COLO829 (cell line): ENCODE data around the gene FOXJ3.

Experiments
- DNase-seq: peaks from one replicate; pipeline ENCODE4 v3.0.0; 2012; ENCODE audit warnings: low spot score

Gene FOXJ3

DNA sequence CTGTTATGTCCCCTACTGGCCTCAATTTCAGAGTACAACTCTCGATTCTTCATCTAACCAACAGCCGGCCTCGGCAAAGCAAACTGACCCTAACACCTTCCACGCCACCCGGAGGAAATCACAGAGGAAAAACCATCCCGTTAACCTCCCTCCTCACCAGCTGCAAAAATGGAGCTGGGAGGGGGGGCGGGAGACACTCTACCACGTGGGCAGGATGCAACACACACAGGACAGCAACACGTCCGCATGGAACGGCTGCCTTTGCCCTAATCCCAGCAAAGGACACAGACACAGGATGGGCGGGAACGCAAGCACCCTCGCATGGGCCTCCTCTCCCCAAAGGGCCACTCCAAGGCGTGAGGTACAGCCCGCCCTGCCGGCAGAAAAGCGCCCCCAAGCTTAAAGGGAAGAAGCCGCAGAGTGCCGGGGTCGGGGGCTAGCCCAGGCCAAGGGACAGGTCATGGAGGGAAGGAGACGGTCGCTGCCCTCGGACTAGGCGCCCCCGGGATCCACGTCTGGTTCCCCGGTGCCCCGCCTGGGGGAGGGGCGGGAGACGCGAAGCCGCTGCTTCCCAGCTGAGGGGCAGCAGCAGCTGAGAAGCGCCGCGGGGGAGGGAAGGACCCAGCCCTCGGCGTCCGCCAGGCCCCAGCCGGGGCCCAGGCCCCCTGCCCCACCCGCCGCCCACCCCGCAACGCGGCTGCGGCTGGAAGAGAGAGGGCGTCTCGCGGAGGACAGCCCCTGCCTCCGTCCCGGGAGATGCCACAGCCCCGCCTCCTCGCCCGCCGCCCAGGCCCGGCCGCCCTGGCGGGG is 590 bp downstream of the FOXJ3 start:
- DNase-seq = peak; percentile 44

DNA sequence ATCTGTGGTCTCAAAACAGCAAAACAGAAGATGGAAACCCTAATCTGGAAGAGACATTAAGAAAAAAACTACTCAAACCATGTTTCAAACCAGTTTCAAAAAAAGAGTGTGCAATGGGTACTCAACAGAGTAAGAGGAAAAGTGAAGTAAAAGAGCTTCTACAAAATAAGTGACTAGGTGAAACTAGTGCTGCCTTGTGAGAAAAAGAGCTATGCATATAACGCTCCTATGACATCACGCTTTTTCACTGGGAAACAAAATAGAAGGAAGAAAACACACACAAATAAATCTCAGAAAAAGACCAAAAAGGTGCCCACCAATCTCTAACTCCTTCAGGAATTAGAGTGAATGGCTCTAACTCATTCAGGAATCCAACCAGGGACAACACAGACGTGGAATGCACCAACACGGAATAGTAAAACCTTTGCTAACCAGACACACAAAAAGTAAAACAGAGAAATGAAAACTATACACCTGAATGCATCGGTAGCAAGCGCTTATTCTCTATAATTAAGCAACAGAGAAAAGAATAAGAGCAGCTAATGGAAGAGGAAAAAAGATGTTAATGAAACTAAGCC is 1.3 kb downstream of the FOXJ3 start:
- DNase-seq = no peak

DNA sequence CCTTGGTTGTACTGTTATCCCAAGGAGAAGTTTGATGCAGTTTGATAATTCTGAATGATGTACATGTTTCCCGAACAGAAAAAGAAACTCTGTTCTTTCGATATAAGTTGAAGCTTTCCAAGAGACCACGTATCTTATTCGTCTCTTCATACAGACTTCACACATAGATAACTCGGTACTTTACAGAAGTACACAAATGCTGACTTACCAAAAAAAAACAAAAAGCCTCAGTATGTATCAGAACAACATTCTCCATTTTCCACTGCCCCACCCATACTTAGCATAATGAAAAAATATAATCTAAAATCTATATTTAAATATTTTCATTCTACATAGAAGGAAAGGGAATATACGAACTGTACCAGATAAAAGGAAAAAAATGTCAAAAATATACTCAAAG is 2.2 kb downstream of the FOXJ3 start:
- DNase-seq = no peak

DNA sequence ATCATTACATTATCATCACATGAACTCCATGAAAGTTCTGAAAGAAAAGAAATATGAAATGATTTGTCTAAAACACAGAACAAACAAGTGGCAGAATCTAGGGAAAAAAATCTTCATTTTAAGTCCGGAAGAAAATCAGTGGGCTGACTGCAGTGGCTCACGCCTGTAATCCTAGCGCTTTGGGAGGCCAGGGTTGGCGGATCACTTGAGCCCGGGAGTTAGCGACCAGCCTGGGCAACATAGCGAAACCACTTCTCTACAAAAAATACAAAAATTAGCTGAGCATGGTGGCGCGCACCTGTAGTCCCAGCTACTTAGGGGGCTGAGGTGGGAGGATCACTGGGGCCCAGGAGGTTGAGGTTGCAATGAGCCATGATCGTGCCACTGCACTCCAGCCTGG is 4.8 kb downstream of the FOXJ3 start:
- no peak for DNase-seq

DNA sequence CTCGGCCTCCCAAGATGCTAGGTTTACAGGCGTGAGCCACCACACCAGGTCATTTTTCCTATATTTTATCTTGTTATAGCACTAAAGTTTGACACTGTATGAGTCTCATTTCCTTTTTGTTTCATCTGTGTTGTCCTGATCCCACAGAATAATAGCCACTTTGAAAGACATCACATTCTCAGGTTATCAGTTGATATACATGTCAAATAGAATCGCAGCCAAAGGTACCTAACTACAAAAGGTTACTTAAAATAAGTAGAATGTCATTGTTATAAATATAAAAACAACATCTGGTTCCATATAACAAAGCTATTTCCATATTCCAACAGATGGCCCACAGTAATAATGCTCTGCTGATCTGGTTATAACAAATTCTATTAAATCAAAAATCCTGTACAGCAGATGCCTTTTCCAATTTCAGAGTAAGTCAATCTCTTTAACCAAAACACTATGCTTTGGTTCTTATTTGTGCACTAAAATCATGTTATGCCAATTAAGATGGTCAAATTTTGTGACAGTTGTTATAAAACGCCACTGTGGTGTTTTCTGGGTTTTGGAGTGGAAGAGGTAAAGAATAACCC is 6.0 kb downstream of the FOXJ3 start:
- no peak for DNase-seq

DNA sequence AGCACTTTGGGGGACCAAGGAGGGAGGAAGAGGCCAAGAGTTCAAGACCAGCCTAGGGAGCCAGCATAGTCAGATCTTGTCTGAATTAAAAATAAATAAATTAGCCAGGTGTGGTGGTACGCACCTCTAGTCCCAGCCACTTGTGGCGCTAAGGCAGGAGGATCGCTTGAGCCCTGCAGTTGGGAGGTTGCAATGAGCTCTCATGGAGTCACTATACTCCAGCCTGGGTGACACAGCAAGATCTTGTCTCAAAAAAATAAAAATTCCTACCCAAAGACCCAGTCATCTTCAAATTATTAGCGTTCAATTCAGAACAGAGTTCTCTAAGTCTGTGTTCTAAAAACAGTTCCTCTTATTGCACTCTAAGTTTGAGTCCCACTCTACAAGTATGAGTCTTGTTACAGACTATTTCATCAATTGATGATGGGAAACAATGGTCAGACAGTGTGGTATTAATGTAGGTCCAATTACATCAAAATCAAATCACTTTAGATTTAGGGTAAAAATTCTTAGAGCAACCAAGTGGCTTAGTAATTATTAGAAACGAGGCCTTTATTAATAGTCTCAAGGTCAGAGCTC is 6.9 kb downstream of the FOXJ3 start:
- no peak for DNase-seq

DNA sequence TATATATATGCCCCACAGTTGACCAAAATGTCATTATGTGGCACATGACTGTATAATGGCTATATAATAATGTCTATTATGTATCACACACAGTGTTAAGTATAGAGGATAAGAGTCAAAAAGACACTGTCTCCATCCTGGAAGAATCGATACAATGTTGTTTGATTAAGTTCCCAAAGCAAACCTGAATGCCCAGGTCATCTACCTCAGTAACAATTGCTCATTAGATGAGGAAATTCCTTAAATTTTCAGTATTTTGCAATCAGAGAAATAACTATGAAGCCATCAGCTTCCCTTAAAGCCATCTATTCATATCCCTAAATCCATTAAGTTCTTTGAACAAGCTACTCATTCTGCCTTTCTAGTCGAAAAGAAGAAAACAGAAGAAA is 10.0 kb downstream of the FOXJ3 start:
- no peak for DNase-seq

DNA sequence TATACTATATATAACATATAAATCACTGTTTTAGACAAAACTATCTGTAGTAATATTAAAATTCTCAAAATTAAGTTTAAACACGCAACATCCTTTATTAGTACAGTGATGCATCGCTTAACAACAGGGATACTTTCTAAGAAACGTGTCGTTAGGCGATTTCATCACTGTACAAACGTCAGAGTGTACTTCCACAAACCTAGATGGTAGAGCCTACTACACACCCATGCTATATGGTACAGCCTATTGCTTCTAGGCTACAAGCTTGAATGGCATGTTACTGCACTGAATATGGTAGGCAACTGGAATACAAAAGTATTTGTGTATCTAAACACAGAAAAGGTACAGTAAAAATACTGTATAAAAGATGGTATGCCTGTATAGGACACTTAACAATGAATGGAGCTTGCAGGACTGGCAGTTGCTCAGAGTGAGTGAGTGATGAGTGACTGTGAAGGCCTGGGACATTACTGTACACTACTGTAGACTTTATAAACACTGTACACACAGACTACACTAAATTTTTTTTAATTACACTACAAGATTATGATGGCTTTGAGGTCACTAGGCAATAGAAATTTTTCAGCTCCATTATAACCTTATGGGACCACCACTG is 10.5 kb downstream of the FOXJ3 start:
- DNase-seq = no peak

DNA sequence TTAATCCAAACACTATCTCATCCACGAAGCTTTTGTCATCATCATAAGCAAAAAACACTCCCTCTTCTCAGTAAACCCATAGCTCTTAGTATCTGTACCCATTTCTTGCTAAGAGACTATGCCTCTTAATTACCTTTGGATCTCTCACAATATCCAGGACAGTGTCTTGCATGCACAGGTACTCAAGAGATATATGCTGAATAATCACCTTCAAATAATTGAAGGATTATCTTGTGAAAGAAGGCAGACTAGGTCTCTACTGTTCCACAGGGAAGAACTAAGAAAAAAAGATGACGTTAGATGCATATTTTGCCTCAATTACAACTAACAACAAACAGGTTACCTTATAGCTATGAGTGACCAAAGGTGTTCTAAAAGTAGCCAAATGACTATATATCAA is 11.5 kb downstream of the FOXJ3 start:
- DNase-seq = no peak

DNA sequence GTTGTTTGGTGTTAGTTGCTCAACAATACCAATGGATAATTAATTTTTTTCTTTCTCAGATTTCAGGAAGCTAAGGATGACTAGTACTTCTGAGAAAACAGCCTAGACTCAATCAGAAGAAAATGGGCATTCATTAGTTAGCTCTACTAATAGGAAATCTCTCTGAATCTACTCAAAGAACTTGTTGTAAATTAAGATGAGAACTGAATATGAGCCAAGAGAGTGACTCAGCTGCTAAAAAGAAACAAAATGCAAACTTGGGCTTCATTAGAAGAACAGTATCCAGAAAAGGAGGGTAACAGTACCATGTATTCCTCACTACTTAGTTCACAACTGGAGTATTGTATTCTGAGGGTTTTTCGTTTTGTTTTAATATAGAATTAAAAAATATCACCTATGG is 12.5 kb downstream of the FOXJ3 start:
- DNase-seq = peak; percentile 69

DNA sequence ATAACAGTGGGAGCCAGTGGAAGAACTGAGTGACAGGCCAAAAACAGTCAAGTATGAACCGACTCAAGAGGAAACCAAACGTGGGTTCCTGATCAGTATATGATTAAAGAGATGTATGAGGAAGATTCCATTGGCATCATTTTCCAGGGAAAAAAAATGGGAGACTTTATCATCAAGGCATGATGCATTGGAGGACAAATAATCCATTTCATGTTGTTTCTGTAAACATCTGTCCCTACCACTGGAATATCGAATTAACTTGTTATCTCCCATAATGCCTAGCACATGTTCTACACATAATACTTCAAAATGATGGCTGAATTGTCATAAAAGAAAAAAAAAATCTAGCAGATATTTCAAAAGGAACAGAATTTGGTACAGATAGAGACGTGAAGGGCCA is 13.3 kb downstream of the FOXJ3 start:
- no peak for DNase-seq

DNA sequence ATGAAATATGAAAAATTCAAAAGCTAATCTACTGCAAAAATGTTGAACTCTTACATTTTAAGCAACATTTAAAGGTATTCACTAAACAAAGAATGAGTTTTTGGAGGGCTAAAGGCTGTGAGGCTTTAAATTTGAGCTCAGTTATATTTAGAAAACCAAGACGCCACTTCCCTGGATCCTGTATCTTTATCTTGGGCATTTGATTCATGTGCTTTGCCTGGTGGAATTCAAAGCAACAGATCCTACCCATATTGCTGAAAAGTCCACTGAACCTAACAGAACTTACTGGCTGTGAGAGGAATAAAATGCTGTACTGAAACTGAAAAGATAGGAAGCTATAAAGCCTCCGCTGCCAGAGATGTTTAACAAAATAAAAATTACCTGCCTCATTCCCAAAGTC is 14.3 kb downstream of the FOXJ3 start:
- DNase-seq = no peak

DNA sequence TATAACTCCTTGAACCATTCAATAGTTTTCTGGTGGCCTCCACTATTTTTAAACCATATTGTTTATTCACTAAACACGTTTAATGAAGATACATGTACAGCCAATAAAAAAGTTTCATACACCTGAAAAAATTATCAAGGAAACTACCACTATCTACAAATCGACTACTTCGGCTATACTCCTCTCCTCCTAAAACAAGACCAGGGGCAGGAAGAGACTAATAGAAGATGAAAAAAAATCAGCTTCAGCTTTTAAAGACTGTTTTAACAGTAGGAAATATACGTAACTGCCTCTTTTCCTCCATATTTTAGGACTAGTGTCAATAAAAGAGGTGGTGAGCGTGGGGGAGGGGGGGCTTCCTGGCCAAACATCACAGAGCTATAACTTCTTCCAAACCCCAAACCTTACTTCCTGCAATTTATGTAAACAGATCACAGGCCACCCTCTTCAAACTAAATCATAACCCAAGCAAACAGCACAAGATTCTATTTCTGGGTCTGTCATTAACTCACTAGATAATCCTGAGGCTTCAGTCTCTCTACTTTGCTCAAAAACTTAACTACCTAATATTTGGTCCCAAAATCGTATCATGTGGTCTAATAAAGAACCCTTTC is 15.1 kb downstream of the FOXJ3 start:
- no peak for DNase-seq

DNA sequence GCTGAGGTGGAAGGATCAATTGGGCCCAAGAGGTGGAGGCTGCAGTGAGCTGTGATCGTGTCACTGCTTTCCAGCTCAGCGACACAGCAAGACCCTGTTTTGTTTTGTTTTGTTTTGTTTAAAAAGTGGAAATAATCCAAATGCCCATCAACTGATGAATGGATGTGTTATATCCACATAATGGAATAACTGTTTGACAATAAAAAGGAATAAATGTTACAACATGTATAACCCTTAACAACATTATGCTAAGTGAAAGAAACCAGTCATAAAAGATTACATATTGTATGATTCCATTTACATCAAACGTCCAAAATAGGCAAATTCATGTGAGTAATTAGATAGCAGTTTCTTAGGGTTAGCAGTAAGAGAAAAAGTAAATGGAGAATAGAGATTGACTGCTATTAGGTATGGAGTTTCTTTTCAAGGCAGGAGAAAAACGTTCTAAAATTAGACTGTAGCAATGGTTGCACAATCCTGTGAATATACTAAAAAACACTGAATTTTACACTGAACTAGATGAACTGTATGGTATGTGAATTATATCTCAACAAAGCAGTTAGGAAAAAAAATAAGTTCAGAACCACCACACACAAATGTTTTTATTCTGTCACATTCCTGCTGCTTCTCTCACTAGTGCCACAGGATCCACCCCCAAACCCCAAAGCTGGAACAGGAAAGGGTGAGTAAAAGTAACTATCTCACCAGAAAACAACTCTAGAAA is 15.7 kb downstream of the FOXJ3 start:
- no peak for DNase-seq

DNA sequence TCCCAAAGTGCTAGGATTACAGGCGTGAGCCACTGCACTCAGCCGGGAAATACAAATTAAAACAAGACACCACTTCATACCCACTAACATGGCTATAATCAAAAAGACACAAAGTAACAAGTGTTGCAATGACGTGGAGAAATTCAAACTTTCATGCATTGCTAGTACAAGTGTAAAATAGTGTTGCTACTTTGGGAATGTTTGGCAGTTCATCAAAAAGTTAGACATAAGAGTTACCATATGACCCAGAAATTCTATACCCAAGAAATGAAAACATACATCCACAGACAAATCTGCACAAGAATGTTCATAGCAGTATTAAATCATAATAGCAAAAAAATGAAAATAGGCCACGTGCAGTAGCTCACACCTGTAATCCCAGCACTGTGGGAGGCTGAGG is 16.4 kb downstream of the FOXJ3 start:
- no peak for DNase-seq

DNA sequence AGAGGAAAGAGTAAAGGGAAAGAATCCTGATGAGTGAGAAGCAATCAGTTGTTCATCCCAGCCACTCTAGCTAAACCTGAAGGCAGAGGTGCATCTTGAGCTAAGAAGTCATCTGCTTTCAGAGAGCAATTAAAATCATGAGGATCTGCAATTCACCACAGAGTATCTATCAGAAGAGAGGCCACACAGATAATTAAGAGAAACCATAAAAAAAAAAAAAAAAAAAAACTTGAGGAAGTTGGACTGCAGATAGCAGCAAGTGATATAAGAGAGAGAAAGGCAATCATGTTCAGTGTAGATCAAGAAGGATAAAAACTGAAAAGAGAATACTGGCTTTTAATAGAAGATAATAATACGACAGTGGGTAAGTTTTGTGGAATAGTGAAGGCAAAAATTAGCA is 17.7 kb downstream of the FOXJ3 start:
- DNase-seq = no peak

DNA sequence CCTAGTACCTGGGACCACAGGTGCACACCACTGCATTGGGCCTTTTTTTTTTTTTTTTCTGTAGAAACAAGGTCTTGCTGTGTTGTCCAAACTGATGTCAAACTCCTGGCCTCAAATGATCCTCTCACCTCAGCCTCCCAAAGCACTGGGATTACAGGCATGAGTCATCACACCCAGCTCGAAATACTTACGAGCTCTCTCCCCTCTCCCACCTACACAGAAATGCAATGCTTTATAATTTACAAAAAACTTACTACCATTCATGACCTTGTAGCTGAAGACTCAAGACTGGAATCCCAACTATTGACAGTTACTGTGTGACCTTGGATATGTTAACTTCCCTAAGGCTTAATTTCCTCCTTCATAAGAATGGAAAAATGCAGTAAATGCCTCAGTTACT is 18.7 kb downstream of the FOXJ3 start:
- DNase-seq = no peak

DNA sequence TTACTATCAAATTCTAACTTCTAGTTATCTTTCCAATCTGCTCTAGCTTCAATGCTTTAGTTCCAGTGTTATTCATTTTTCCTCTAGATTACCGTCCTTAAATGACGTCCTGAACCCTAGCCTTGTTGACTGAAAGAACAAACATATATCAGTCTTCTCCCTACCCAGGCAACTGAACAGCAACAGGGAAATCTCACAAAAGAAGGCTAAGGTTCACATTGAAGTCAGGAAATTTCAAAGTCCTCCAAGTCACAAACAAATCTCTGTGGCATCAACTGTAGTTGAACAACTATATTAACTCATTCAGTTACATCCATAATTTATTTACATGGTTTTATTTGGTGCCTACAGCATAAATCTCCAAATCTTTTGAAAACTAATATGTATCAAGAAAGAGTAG is 19.5 kb downstream of the FOXJ3 start:
- no peak for DNase-seq

DNA sequence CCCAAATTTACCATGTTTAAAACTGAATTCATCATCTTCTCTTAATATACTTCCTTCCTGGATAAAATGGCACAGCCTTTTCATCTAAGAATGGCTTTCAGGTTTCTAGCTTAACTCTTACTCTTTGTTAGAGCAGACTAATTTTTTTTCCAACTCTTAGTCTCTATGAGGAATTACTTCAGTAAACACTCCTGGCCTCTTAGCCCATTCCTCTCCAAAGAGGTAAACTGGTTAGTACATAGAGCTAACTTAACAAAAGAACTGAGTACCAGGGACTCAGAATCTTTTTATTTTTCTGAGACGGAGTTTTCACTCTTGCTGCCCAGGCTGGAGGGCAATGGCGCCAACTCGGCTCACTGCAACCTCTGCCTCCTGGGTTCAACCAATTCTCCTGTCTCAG is 21.1 kb downstream of the FOXJ3 start:
- no peak for DNase-seq

DNA sequence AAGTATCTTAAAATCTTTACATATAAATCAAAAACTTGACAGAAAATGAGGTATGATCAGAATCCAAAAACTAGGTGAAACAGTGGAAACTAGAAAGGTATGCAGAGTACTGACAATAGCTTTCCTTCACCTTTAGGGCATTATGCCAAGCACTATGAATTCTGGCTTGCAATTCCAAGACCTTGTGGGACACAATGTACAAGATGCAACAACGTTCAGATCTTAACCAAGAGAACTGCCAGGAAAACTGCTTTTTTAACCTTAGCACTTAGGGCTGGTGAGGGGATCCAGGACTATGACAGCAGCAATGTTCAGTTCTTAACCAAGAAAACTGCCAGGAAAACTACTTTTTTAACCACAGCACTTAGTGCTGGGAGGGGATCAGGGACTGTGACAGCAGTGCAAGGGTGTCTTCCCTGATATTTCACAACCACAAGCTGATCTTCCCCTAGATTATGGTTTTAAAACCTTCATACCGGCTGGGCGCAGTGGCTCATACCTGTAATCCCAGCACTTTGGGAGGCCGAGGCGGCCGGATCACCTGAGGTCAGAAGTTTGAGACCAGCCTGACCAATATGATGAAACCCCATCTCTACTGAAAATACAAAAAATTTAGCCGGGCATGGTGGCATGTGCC is 22.3 kb downstream of the FOXJ3 start:
- DNase-seq = no peak

DNA sequence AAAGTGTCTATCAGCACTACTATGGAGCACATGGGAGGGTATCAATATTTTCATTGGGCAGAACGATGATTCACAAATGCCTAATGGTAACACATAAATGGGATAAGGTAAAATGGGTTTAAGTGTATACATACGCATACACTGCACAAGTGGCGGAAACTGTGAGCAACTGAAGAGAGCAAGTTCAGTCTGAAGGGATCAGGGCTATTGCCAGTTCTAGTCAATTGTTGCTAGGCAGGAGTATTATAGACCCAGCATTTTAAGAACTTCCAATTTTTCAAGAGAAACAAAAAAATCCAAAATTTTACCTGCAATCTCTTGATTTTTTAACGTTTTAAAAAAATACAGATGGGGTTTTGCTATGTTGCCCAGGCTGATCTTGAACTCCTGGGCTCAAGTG is 23.1 kb downstream of the FOXJ3 start:
- no peak for DNase-seq
